HAP-1 (cell line): ENCODE results near the gene FAM50A.
A peak's percentile ranks its signal among the peaks of the same experiment; 100 is the strongest.
"Not testable (repeated sequence)": the region's sequence is repeated elsewhere in the genome, so short reads cannot be mapped to it uniquely, and the experiment has no call there.

ENCODE experiments used
- DNase-seq, 2 experiments: peaks; one replicate each; pipeline ENCODE4 v3.0.0-alpha.2; 2016 to 2020; ENCODE audit warnings: low spot score in 2 of 2
- H3K27me3 ChIP-seq: fragments of 250-450 bp; sonication (Bioruptor Pico); 2 replicates; pipeline ENCODE4 v1.5.1; 2020; ENCODE audit warnings: low read depth, mild to moderate bottlenecking, moderate library complexity
- H3K36me3 ChIP-seq: fragments of 250-450 bp; sonication (Bioruptor Pico); replicated peaks from 2 replicates; pipeline ENCODE4 v1.5.1; 2020; ENCODE audit warnings: mild to moderate bottlenecking
- H3K4me1 ChIP-seq: fragments of 250-450 bp; sonication (Bioruptor Pico); 2 replicates; pipeline ENCODE4 v1.5.1; 2020; ENCODE audit warnings: mild to moderate bottlenecking
- H3K4me3 ChIP-seq: fragments of 250-450 bp; sonication (Bioruptor Pico); 2 replicates; pipeline ENCODE4 v1.5.1; 2020; ENCODE audit warnings: mild to moderate bottlenecking, moderate library complexity
- H3K9me3 ChIP-seq: fragments of 250-450 bp; sonication (Bioruptor Pico); 2 replicates; pipeline ENCODE4 v1.5.1; 2020; ENCODE audit warnings: mild to moderate bottlenecking, moderate library complexity
- in situ Hi-C: fragments of 300-500 bp; cut with MboI; formaldehyde crosslinking; loops from 3 replicates; pipeline ENCODE4 v1.14.3; 2020; ENCODE audit warnings: low sequenced_read_pairs, inconsistent platforms, mixed read lengths

The FAM50A gene

GRCh38 chrX:154443992-154444754 lies at the start of gene FAM50A:
FAM50A (plus strand) TSS chrX:154444141; CDS start chrX:154444236, 95 bp downstream.
- H3K4me1 ChIP-seq, result peaks cover 11% of the 10 kb centered on the region
- in situ Hi-C loops, result no loop called here
- H3K9me3 ChIP-seq, result no peaks in the 10 kb centered on the region
- peak; percentile 67 to 88 for DNase-seq
- H3K27me3 ChIP-seq, result no peaks in the 10 kb centered on the region
- H3K4me3 ChIP-seq, result peak within 1 kb of the TSS; percentile 62
- H3K36me3 ChIP-seq, result peaks cover 71% of the 10 kb centered on the region

- DNase-seq, H3K27me3 ChIP-seq, H3K4me3 ChIP-seq, H3K9me3 ChIP-seq, H3K4me1 ChIP-seq: not testable (repeated sequence)
- in situ Hi-C loops, result loop anchor here (25.0 kb wide), 1 partner anchor 366 kb away; the partner anchor contains the start of genes DKC1 and GAB3
- H3K36me3 ChIP-seq, result peaks cover 31% of the 10 kb centered on the region
Measured at GRCh38 chrX:154396363-154396762, 47.6 kb upstream of the FAM50A start.

DNA sequence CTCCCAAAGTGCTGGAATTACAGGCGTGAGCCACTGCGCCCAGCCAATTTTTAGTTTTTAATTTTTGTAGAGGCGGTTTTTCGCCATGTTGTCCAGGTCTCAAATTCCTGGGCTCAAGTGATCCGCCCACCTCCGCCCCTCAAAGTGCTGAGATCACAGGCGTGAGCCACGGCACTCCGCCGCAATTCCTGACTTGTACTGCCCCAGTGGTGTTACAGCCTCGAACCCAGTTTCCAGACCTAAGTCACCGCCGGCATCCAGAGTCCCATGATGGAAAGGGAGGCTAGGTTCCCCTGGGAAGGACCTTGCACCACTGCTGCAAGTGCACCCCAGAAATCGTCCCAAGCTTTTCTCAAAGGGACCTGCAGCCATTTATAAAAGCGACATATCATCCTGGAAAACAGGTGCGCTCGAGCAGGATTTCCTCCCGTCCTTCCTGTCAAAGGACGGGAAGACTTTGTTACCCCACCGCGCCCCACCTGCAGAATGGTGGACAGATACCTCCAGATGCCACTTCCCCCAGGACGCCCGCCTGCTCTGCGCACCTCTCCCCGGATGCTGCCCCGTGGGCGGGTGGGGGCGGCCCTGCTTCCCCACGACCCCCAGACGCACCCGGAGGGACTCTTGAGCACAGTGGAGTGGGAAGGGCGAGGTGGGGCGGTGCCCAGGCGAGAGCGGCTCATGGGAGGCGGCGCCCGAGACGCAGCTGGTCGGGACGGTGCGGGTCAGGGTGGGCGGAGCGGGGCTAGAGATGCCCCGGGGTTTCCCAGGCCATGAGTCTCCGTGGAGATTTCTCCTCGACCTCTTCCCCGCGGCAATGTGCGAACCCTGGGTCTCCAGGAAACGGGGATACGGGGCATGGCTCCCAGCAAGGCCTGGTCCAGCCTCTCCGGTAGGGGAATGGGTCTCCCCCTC lies 46.7 kb upstream of the FAM50A start:
- peak; percentile 80 to 91 for DNase-seq
- peak overlapping the region; percentile 78 for H3K4me3 ChIP-seq
- peaks cover 9% of the 10 kb centered on the region for H3K4me1 ChIP-seq
- H3K27me3 ChIP-seq, result no peaks in the 10 kb centered on the region
- no peaks in the 10 kb centered on the region for H3K9me3 ChIP-seq
- H3K36me3 ChIP-seq, result peaks cover 32% of the 10 kb centered on the region
- in situ Hi-C loops, result loop anchor here (25.0 kb wide), 1 partner anchor 365 kb away; the partner anchor contains the start of genes DKC1 and GAB3

DNA sequence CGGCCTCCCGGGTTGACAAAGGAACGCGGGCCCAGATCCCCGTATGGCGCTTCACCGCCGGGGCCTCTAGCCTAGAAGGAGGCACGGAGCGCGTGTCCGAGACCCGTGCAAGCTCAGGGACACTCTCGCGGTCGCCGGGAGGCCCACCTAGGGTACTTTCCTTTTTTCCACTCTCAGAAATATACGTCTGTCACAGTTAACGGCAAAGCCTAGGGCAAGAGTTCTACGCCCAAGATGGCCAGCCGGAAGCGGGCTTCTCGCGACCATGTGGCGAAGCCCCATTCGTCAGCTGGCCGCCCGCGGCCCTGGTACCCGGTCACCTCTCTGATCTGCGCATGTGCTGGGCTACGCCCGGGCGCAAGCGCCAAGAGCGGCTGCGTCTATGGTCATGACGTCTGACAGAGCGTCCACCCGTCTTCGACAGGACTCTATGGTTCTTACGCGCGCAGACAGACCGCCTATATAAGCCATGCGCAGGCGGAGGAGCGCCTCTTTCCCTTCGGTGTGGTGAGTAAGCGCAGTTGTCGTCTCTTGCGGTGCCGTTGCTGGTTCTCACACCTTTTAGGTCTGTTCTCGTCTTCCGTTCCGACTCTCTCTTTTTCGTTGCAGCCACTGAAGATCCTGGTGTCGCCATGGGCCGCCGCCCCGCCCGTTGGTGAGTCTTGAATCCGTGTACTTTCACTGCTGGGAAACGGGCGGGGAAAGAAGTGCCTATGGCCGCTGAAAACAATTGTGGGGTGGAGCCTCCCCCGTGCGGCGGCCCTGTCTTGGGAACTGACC lies 45.9 kb upstream of the FAM50A start, which contains the start of gene RPL10:
RPL10 (plus strand) TSS at position 490 of the 780 bp plus-strand sequence; CDS start at position 633, 143 bp downstream.
- peak; percentile 97 to 99 for DNase-seq
- no peaks in the 10 kb centered on the region for H3K27me3 ChIP-seq
- in situ Hi-C loops, result loop anchor here (25.0 kb wide), 1 partner anchor 364 kb away; the partner anchor contains the start of genes DKC1 and GAB3
- H3K9me3 ChIP-seq, result no peaks in the 10 kb centered on the region
- H3K4me3 ChIP-seq, result peak within 1 kb of the TSS; percentile 78
- peaks cover 9% of the 10 kb centered on the region for H3K4me1 ChIP-seq
- peaks cover 32% of the 10 kb centered on the region for H3K36me3 ChIP-seq

DNA sequence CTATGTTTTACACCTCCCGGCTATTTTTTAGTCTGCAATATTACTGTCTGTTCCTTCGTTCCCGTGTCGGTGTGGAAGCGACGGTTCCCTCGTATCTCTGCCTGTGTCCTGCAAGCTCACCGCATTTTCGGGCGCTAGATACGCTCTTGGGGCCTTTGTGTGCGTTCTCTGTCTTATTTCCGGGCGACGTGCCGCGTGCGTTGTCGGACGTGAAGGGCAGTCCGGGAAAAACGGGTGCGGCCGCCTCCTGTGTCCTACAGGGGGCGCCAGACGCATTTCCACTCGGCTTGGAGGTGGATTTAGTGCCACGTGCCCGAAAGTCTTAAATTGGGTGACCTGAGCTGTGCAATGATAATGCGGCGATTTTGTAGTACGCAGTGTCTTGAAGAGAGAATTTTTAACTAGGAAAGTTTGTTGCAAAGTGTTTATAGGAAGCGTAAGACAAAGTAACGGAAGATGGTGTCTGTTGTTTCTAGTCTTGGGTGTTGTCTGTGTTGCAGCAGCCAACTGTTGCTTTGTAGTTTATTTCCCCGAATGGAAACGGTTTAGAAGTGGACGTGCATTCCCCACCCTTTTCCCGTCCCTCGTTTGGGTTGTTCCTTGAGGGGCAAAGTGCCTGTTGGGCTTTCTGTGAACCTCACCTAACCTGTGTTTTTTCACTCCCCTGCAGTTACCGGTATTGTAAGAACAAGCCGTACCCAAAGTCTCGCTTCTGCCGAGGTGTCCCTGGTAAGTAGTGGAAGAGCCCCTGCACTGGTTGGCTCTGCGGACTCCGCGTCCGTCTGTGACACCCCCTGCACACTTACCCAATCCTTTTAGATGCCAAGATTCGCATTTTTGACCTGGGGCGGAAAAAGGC lies 45.0 kb upstream of the FAM50A start:
- in situ Hi-C loops, result loop anchor here (25.0 kb wide), 1 partner anchor 363 kb away; the partner anchor contains the start of genes DKC1 and GAB3
- peaks cover 9% of the 10 kb centered on the region for H3K4me1 ChIP-seq
- peak; percentile 66 to 91 for DNase-seq
- H3K9me3 ChIP-seq, result no peaks in the 10 kb centered on the region
- no peaks in the 10 kb centered on the region for H3K27me3 ChIP-seq
- peaks cover 32% of the 10 kb centered on the region for H3K36me3 ChIP-seq
- peak overlapping the region; percentile 78 for H3K4me3 ChIP-seq

GRCh38 chrX:154399527-154400368 lies 44.2 kb upstream of the FAM50A start:
- peaks cover 32% of the 10 kb centered on the region for H3K36me3 ChIP-seq
- H3K9me3 ChIP-seq, result no peaks in the 10 kb centered on the region
- in situ Hi-C loops, result loop anchor here (25.0 kb wide), 1 partner anchor 363 kb away; the partner anchor contains the start of genes DKC1 and GAB3
- peaks cover 9% of the 10 kb centered on the region for H3K4me1 ChIP-seq
- H3K4me3 ChIP-seq, result peak overlapping the region; percentile 78
- no peak for DNase-seq
- no peaks in the 10 kb centered on the region for H3K27me3 ChIP-seq

DNA sequence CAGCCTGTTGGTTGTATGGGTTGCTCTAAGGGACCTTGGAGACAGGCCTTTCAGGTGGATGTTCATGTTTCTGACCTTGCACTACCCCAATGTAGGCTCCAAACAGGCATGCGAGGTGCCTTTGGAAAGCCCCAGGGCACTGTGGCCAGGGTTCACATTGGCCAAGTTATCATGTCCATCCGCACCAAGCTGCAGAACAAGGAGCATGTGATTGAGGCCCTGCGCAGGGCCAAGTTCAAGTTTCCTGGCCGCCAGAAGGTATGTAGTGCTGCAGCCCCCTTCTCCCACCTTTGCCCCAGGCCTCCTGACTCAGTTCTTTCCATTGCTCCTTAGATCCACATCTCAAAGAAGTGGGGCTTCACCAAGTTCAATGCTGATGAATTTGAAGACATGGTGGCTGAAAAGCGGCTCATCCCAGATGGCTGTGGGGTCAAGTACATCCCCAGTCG lies 43.5 kb upstream of the FAM50A start:
- peak overlapping the region; percentile 78; the same call in 1 of the 2 replicates for H3K4me3 ChIP-seq
- H3K4me1 ChIP-seq, in situ Hi-C loops: not testable (repeated sequence)

GRCh38 chrX:154401045-154401799 lies 42.7 kb upstream of the FAM50A start:
- no peaks in the 10 kb centered on the region for H3K27me3 ChIP-seq
- no peak overlapping the region for H3K4me3 ChIP-seq
- H3K4me1 ChIP-seq, result peaks cover 9% of the 10 kb centered on the region
- H3K36me3 ChIP-seq, result peaks cover 32% of the 10 kb centered on the region
- in situ Hi-C loops, result no loop called here
- DNase-seq, result peak; percentile 58 to 75
- no peaks in the 10 kb centered on the region for H3K9me3 ChIP-seq

More for the DNA sequence above, 43.5 kb upstream of the FAM50A start:
- not testable (repeated sequence) for DNase-seq, H3K9me3 ChIP-seq, H3K27me3 ChIP-seq
- H3K36me3 ChIP-seq, result peaks cover 32% of the 10 kb centered on the region

DNA sequence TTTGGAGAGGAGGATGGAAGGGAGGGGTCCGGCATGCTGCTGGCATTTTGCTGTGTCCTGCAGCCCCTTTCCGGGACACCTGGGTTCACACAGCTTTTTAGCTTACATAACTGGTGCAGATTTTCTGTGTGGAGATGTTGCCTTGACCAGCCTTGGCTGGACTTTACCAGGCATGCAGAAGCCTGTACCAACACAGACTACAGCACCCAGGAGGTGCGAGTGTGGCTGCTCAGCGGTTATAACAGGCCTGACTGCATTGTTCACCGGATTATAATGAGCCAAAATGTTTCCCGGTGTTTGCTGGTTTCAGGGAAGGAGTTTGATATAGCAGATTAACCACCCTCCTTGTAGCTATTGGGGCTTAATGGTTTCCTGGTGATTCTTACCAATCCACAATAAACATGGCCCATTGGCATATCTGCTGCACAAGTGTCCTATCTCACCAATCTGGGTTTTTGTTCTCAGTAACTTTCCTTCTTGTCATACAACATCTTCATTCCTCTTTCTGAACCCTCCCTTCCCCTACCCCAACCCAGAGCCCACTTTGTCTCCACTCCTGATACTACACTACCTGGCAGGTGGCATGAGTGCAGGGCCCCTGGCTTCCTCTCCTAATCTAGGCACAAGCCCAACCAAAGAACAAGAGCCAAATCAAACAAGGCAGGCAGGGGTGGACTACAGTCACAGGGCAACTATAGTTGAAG lies 41.9 kb upstream of the FAM50A start:
- Histone ChIP-seq H3K4me3 (no peak overlapping the region), H3K4me1 (peaks cover 4% of the 10 kb centered on the region), H3K9me3 (no peaks in the 10 kb centered on the region), H3K27me3 (no peaks in the 10 kb centered on the region), H3K36me3 (peaks cover 32% of the 10 kb centered on the region)
- peak; percentile 52 to 66 for DNase-seq
- in situ Hi-C loops, result no loop called here

- H3K4me1 ChIP-seq, result peaks cover 2% of the 10 kb centered on the region
- peak in 1 of 2 experiments; percentile 47 for DNase-seq
- in situ Hi-C loops, result no loop called here
Measured at GRCh38 chrX:154402622-154403127, 41.3 kb upstream of the FAM50A start.

More at GRCh38 chrX:154402622-154403127, 41.3 kb upstream of the FAM50A start:
- H3K9me3 ChIP-seq, result no peaks in the 10 kb centered on the region
- H3K27me3 ChIP-seq, result no peaks in the 10 kb centered on the region
- H3K4me3 ChIP-seq, result no peak overlapping the region
- H3K36me3 ChIP-seq, result peaks cover 32% of the 10 kb centered on the region
